Activated T-helper 2 cell treated with anti-CD3 and anti-CD28 coated beads, Interferon-gamma antibody, Interleukin-2, Interleukin-4, amounts not matched to agents 10 μg/mL and 5 μg/mL and 100 μg/mL, durations not matched to agents 14 hours and 24 hours and 36 hours (primary cell): Measurements from ENCODE around the gene GAB1. TPM values are rescaled to one million over a fixed set of nuclear protein-coding genes. Genes with fewer than 3 reads are reported as not detected.

ENCODE experiments used
- DNase-seq: peaks from one replicate; pipeline ENCODE4 v3.0.0; 2021; ENCODE audit warnings: low spot score
- H3K27ac Mint-ChIP-seq: one replicate; pipeline ENCODE4 v1.8.0; 2021; ENCODE audit warnings: mixed read lengths
- H3K27me3 Mint-ChIP-seq: one replicate; pipeline ENCODE4 v1.8.0; 2021; ENCODE audit warnings: low read depth, mixed read lengths
- H3K36me3 Mint-ChIP-seq: one replicate; pipeline ENCODE4 v1.8.0; 2021; ENCODE audit warnings: low read depth, mixed read lengths
- H3K4me1 Mint-ChIP-seq: one replicate; pipeline ENCODE4 v1.8.0; 2021; ENCODE audit warnings: low read depth, mixed read lengths
- H3K4me3 Mint-ChIP-seq: one replicate; pipeline ENCODE4 v1.8.0; 2021; ENCODE audit warnings: low read depth, mild to moderate bottlenecking, moderate library complexity, mixed read lengths
- H3K9me3 Mint-ChIP-seq: one replicate; pipeline ENCODE4 v1.8.0; 2021; ENCODE audit warnings: mixed read lengths
- intact Hi-C: fragments of 100-400 bp; cut with micrococcal nuclease; formaldehyde crosslinking; loops from one replicate; pipeline ENCODE4 v1.15.1; 2023
- total RNA-seq: library from RNA; stranded (reverse); gene quantifications from 2 replicates; pipeline ENCODE4 v1.2.3, GENCODE V29; 2022

The GAB1 gene
- total RNA-seq: 0.78 and 0.96 TPM in 2 replicates

DNA sequence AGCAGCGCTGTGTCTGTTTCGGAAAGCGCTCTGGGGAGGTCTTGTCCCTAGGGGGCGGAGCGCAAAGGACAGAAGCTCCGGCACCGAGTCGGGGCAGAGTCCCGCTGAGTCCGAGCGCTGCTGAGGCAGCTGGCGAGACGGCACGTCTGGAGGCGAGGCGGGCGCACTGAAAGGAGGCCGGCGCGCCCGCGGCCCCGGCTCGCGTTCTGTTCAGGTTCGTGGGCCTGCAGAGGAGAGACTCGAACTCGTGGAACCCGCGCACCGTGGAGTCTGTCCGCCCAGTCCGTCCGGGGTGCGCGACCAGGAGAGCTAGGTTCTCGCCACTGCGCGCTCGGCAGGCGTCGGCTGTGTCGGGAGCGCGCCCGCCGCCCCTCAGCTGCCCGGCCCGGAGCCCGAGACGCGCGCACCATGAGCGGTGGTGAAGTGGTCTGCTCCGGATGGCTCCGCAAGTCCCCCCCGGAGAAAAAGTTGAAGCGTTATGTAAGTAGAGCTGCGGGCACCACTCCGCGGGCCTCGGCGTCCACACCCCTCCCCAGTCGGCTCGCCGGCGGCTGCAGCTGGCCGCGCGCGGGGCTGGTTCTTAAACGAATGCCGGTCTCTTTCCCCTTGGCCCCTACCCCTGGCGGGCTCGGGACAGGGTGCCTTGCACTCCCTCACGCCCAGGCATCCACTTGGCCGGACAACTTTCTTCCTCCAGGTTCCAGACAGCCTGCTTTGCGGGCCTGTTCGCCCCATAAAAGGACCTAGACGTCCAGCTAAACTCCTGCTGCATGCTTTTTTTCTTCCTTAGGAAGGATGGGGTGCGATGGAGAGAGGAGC is at the start of gene GAB1:
Gene GAB1, plus strand, starts transcription at position 96 of the 819 bp plus-strand sequence. Its CDS starts 313 bp downstream, at position 409.
- Mint-ChIP-seq H3K4me3 (peak within 1 kb of the TSS; percentile 88), H3K36me3 (no peaks in the 10 kb centered on the region), H3K9me3 (no peaks in the 10 kb centered on the region), H3K27me3 (peaks cover 45% of the 10 kb centered on the region), H3K4me1 (peaks cover 6% of the 10 kb centered on the region), H3K27ac (no peak within 1 kb of the TSS)
- intact Hi-C loops: loop anchor here (1.0 to 2.0 kb wide), 2 partner anchors 152 to 176 kb away; partner anchors contain the start of genes SMARCA5 and USP38
- DNase-seq: no peak

- no peaks in the 10 kb centered on the region for H3K27me3 Mint-ChIP-seq
- no peak overlapping the region for H3K4me3 Mint-ChIP-seq
- intact Hi-C loops: no loop called here
- no peaks in the 10 kb centered on the region for H3K4me1 Mint-ChIP-seq
- H3K36me3 Mint-ChIP-seq: no peaks in the 10 kb centered on the region
- H3K27ac Mint-ChIP-seq: no peak overlapping the region
- DNase-seq: no peak
- no peaks in the 10 kb centered on the region for H3K9me3 Mint-ChIP-seq
These were observed 49.1 kb upstream of the GAB1 start for GRCh38 chr4:143287572-143287923.

- H3K4me1 Mint-ChIP-seq: no peaks in the 10 kb centered on the region
- no peaks in the 10 kb centered on the region for H3K27me3 Mint-ChIP-seq
- no peak overlapping the region for H3K27ac Mint-ChIP-seq
- intact Hi-C loops: no loop called here
- no peak for DNase-seq
- H3K36me3 Mint-ChIP-seq: no peaks in the 10 kb centered on the region
- H3K9me3 Mint-ChIP-seq: no peaks in the 10 kb centered on the region
- no peak overlapping the region for H3K4me3 Mint-ChIP-seq
These were observed 48.5 kb upstream of the GAB1 start for GRCh38 chr4:143288171-143288570.

GRCh38 chr4:143289370-143289769 is 47.3 kb upstream of the GAB1 start:
- H3K27ac Mint-ChIP-seq: no peak overlapping the region
- DNase-seq: no peak
- H3K27me3 Mint-ChIP-seq: no peaks in the 10 kb centered on the region
- H3K4me3 Mint-ChIP-seq: no peak overlapping the region
- H3K9me3 Mint-ChIP-seq: no peaks in the 10 kb centered on the region
- no peaks in the 10 kb centered on the region for H3K4me1 Mint-ChIP-seq
- intact Hi-C loops: no loop called here
- H3K36me3 Mint-ChIP-seq: no peaks in the 10 kb centered on the region

GRCh38 chr4:143291314-143291713 is 45.4 kb upstream of the GAB1 start:
- DNase-seq: no peak
- Mint-ChIP-seq H3K4me3 (no peak overlapping the region), H3K27ac (no peak overlapping the region), H3K9me3 (no peaks in the 10 kb centered on the region), H3K36me3 (no peaks in the 10 kb centered on the region), H3K27me3 (no peaks in the 10 kb centered on the region), H3K4me1 (no peaks in the 10 kb centered on the region)
- intact Hi-C loops: no loop called here

DNA sequence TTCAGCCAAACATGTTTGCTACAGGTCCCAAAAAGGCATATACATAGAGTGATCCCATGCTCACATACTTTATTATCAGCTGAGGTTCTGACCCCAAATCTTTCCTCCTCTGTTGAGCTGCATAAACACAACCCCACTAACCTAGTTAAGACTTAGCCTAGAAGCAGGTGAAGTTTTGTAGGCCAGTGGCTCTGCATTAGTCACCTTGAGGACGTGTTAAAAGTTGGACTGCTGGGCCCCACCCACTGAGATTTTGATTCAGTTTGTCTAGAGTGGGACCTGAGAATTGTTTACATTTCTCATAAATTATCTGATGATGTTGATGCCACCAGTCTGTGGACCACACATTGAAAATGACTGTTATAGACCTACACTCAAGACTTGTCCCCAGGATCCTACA is 43.8 kb upstream of the GAB1 start:
- no peaks in the 10 kb centered on the region for H3K36me3 Mint-ChIP-seq

DNA sequence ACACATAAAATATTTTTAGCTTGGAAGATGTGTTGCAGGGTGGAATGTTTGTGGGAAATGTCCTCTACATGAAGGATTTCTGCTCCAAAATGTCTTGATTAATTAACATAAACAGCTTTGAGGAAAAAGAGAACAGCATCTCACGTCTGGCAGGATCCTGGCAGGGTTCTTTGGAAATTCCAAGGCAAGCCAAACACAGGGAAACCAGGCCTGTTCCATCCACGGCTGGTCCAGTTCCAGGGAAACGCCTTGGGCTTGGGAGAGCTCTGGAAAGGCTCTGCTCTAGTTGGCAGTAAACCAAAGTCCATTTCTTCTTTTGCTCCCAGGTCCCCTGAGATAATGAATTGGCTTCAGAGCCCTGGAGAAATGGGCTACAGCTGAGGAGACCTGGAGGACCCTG is 42.4 kb upstream of the GAB1 start:
- Mint-ChIP-seq H3K36me3 (no peaks in the 10 kb centered on the region), H3K9me3 (no peaks in the 10 kb centered on the region), H3K27me3 (no peaks in the 10 kb centered on the region), H3K4me3 (no peak overlapping the region), H3K27ac (no peak overlapping the region), H3K4me1 (no peaks in the 10 kb centered on the region)
- no peak for DNase-seq
- intact Hi-C loops: no loop called here

More for the DNA sequence above, 43.8 kb upstream of the GAB1 start:
- Mint-ChIP-seq H3K9me3 (no peaks in the 10 kb centered on the region), H3K4me1 (no peaks in the 10 kb centered on the region), H3K27ac (no peak overlapping the region), H3K27me3 (no peaks in the 10 kb centered on the region), H3K4me3 (no peak overlapping the region)
- intact Hi-C loops: no loop called here
- no peak for DNase-seq

DNA sequence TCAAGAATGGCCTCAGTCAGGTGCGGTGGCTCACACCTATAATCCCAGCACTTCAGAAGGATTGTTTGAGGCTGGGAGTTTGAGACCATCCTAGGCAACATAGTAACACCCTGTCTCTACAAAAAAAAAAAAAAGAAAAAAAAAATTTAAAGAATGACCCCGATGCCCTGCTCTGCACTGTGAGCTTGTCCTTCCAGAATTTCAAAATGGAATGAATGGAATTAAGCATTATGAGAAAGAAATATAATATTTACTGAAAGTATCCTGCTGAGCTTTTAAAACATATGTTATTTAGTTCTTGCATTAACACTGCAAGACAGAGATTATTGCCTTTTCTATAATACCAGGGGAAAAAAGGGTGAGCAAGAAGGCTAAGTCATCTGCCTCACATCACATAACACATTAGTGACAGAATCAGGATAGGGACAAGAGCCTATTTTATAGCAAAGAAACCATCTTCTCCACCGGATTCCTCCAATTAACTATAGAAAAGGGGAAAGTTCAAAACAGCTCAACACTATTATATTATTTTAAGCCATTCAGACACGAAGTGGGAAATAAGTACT is 41.9 kb upstream of the GAB1 start:
- H3K4me3 Mint-ChIP-seq: no peak overlapping the region
- no peaks in the 10 kb centered on the region for H3K9me3 Mint-ChIP-seq
- DNase-seq: no peak
- H3K27me3 Mint-ChIP-seq: no peaks in the 10 kb centered on the region
- intact Hi-C loops: no loop called here
- H3K36me3 Mint-ChIP-seq: no peaks in the 10 kb centered on the region
- no peaks in the 10 kb centered on the region for H3K4me1 Mint-ChIP-seq
- H3K27ac Mint-ChIP-seq: no peak overlapping the region

- no peaks in the 10 kb centered on the region for H3K36me3 Mint-ChIP-seq
- no peaks in the 10 kb centered on the region for H3K27me3 Mint-ChIP-seq
- H3K9me3 Mint-ChIP-seq: no peaks in the 10 kb centered on the region
- intact Hi-C loops: no loop called here
- H3K4me1 Mint-ChIP-seq: no peaks in the 10 kb centered on the region
- no peak for DNase-seq
- no peak overlapping the region for H3K4me3 Mint-ChIP-seq
- H3K27ac Mint-ChIP-seq: no peak overlapping the region
These were observed 40.1 kb upstream of the GAB1 start for GRCh38 chr4:143296397-143297067.

DNA sequence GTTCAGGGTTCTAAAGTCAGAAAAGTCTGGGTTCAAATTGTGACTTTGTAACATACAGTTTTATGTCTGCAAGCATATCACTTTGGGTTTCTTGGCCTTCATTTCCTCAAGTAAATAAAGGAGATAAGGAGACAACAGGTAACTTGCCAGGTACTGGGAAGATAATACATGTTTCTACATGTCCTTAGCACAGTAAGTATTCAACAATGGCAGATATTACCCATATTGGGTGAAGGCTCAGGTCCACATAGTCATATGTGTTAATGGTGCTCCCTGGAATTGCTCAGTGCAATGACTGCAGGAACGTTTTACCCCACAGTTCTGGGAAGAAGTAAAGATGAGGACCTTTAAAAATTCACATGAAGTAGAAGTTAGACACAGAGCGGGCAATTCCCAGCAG is 35.8 kb upstream of the GAB1 start:
- no peaks in the 10 kb centered on the region for H3K36me3 Mint-ChIP-seq
- no peaks in the 10 kb centered on the region for H3K27me3 Mint-ChIP-seq
- H3K4me1 Mint-ChIP-seq: no peaks in the 10 kb centered on the region
- intact Hi-C loops: no loop called here
- DNase-seq: no peak
- no peak overlapping the region for H3K4me3 Mint-ChIP-seq
- no peak overlapping the region for H3K27ac Mint-ChIP-seq
- no peaks in the 10 kb centered on the region for H3K9me3 Mint-ChIP-seq

DNA sequence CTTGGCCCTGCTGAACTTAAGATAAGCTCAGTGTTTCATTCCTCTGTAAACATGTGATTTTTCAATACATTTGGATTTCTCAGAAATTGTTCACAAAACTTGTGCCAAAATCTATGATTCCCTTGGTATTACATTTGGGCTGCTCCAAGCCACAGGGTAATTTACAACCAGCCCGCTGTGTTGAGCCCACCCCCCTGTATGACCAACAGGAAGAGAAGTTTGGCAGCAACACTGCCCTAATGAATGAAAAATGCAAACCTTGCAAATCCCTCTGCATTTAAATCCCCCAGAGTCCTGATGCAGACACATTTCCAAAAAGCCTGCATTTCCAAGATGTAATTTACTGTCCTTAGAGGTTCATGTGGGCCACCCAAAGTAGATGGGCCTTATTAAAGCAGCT is 34.1 kb upstream of the GAB1 start:
- intact Hi-C loops: no loop called here

GRCh38 chr4:143306788-143307187 is 29.9 kb upstream of the GAB1 start:
- Mint-ChIP-seq H3K27ac (no peak overlapping the region), H3K9me3 (no peaks in the 10 kb centered on the region), H3K27me3 (no peaks in the 10 kb centered on the region), H3K4me1 (no peaks in the 10 kb centered on the region), H3K36me3 (no peaks in the 10 kb centered on the region), H3K4me3 (no peak overlapping the region)
- intact Hi-C loops: no loop called here
- no peak for DNase-seq

More for the DNA sequence above, 34.1 kb upstream of the GAB1 start:
- H3K4me3 Mint-ChIP-seq: no peak overlapping the region
- DNase-seq: no peak
- H3K36me3 Mint-ChIP-seq: no peaks in the 10 kb centered on the region
- H3K4me1 Mint-ChIP-seq: no peaks in the 10 kb centered on the region
- no peaks in the 10 kb centered on the region for H3K27me3 Mint-ChIP-seq
- no peak overlapping the region for H3K27ac Mint-ChIP-seq
- no peaks in the 10 kb centered on the region for H3K9me3 Mint-ChIP-seq

DNA sequence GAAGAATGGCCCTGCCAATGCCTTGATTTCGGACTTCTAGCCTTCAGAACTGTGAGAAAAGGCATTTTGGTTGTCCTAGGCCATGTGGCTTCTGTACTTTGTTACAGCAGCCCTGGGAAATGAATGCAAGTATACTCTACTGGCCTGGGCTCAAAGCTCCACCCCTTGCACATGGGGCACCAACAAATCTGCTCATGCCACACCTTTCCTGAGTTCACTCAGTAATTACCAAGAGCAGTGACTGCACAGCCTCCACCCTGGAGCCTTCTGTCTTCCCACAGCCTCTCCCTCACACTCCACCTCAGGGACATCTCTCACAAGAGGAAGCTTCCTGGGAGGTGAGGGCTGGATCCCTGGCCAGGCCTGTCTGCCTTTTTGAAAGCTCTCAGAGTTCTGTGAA is 29.1 kb upstream of the GAB1 start:
- Mint-ChIP-seq H3K4me3 (no peak overlapping the region), H3K27ac (no peak overlapping the region), H3K36me3 (no peaks in the 10 kb centered on the region), H3K9me3 (no peaks in the 10 kb centered on the region), H3K4me1 (no peaks in the 10 kb centered on the region), H3K27me3 (no peaks in the 10 kb centered on the region)
- no peak for DNase-seq
- intact Hi-C loops: no loop called here
